ENCODE measurements around the gene WFDC1. TPM values are rescaled to one million over a fixed set of nuclear protein-coding genes. Genes with fewer than 3 reads are reported as not detected.

WFDC1 gene
- total RNA-seq, 1 experiment from 2014 or later: not detected

- no peak for DNase-seq (ENCODE audit: low read depth, low spot score)
- 0 out of 2 replicates have a peak, but pooled peaks cover 4% of the 10 kb centered on the region for H3K4me1 ChIP-seq (ENCODE audit: control insufficient read depth, insufficient read depth, low read length)
- TF ChIP-seq CTCF (IDR thresholded peaks at IDR 0.05) (no peak), POLR2AphosphoS5 (IDR thresholded peaks at IDR 0.05; ENCODE audit: low read depth, low read length) (no peak), TCF7L2 (IDR thresholded peaks at IDR 0.05; ENCODE audit: low read depth, low read length) (no peak), SIN3A (IDR thresholded peaks at IDR 0.05; ENCODE audit: borderline replicate concordance, insufficient read depth, low read depth, low read length) (no peak), REST (IDR thresholded peaks at IDR 0.05; ENCODE audit: insufficient read depth in 1 of 2, low read depth in 2 of 2, low read length in 1 of 2) (no peak)
- in situ Hi-C loops (cut with HindIII; ENCODE audit: low pct_unique_long_range_greater_than_20kb, low sequenced_read_pairs) (no loop called here), intact Hi-C loops (cut with micrococcal nuclease; ENCODE audit: unreplicated experiment) (no loop called here)
- no TSS peak for BruUV-seq (replicated peaks)
- H3K9me3 ChIP-seq (ENCODE audit: control insufficient read depth, insufficient read depth, low read depth, low read length): no peaks in the 10 kb centered on the region
- POLR2A ChIA-PET: no interaction called here
- CTCF ChIA-PET: interaction anchor here (1.2 kb wide), 1 partner anchor 182 kb away, joined by 3 read pairs; the partner anchor contains the start of gene TAF1C
- peak within 1 kb of the TSS; percentile 24 to 29 for H3K4me3 ChIP-seq (ENCODE audit: low read depth in 2 of 2, low read length in 2 of 2)
- peak; percentile 60 for ATAC-seq
- H3K36me3 ChIP-seq (ENCODE audit: control insufficient read depth, insufficient read depth, low read length): peaks cover 2% of the 10 kb centered on the region; the same call in 1 of the 2 replicates
- H3K27me3 ChIP-seq (ENCODE audit: control insufficient read depth, insufficient read depth, low read length): peaks cover 7% of the 10 kb centered on the region; the same call in 1 of the 2 replicates
- no peak within 1 kb of the TSS for H3K27ac ChIP-seq (ENCODE audit: low read length)
These were observed 73.8 kb downstream of the WFDC1 start, which contains the start of gene ATP2C2 for GRCh38 chr16:84368308-84368996. Gene ATP2C2 (plus strand): TSS chr16:84368538. CDS start chr16:84368616, 78 bp downstream.

- intact Hi-C loops (cut with micrococcal nuclease; ENCODE audit: unreplicated experiment) (no loop called here), in situ Hi-C loops (cut with HindIII; ENCODE audit: low pct_unique_long_range_greater_than_20kb, low sequenced_read_pairs) (no loop called here)
- no peak overlapping the region for H3K4me3 ChIP-seq (ENCODE audit: low read depth in 2 of 2, low read length in 2 of 2)
- H3K27ac ChIP-seq (ENCODE audit: low read length): no peak overlapping the region
- H3K9me3 ChIP-seq (ENCODE audit: control insufficient read depth, insufficient read depth, low read depth, low read length): no peaks in the 10 kb centered on the region
- BruUV-seq (replicated peaks): no TSS peak
- ATAC-seq (no peak), DNase-seq (ENCODE audit: low read depth, low spot score) (no peak)
- CTCF ChIA-PET: interaction anchor here (1.2 kb wide), 1 partner anchor 182 kb away, joined by 3 read pairs; the partner anchor contains the start of gene TAF1C
- peaks cover 7% of the 10 kb centered on the region; the same call in 1 of the 2 replicates for H3K27me3 ChIP-seq (ENCODE audit: control insufficient read depth, insufficient read depth, low read length)
- H3K4me1 ChIP-seq (ENCODE audit: control insufficient read depth, insufficient read depth, low read length): 0 out of 2 replicates have a peak, but pooled peaks cover 4% of the 10 kb centered on the region
- TF ChIP-seq SIN3A (IDR thresholded peaks at IDR 0.05; ENCODE audit: borderline replicate concordance, insufficient read depth, low read depth, low read length) (no peak), TCF7L2 (IDR thresholded peaks at IDR 0.05; ENCODE audit: low read depth, low read length) (no peak), REST (IDR thresholded peaks at IDR 0.05; ENCODE audit: insufficient read depth in 1 of 2, low read depth in 2 of 2, low read length in 1 of 2) (no peak), POLR2AphosphoS5 (IDR thresholded peaks at IDR 0.05; ENCODE audit: low read depth, low read length) (no peak), CTCF (IDR thresholded peaks at IDR 0.05) (no peak)
- POLR2A ChIA-PET: no interaction called here
- H3K36me3 ChIP-seq (ENCODE audit: control insufficient read depth, insufficient read depth, low read length): peaks cover 2% of the 10 kb centered on the region; the same call in 1 of the 2 replicates
These were observed 74.4 kb downstream of the WFDC1 start for GRCh38 chr16:84369105-84369504.

Data from Panc1 (cell line).